H1 (cell line): ENCODE data around the gene ZFAND3. TPM values are rescaled to one million over a fixed set of nuclear protein-coding genes. Genes with fewer than 3 reads are reported as not detected.

Source experiments
- BRCA1 ChIP-seq: IDR thresholded peaks from 2 replicates; pipeline ENCODE4 v1.6.1; 2012; ENCODE audit warnings: low read depth, low read length, improper control_type of control experiment
- RNF2 ChIP-seq: fragments of 200-900, 300-1000 bp; sonication (generic); IDR thresholded peaks from 2 replicates; pipeline ENCODE4 v1.7.1; 2016; ENCODE audit warnings: borderline replicate concordance, low read depth, mild to moderate bottlenecking, antibody characterized with exemption, low read length; ENCODE audit not compliant: poor library complexity, severe bottlenecking; ENCODE audit errors: missing control alignments
- YY1 ChIP-seq: IDR thresholded peaks from 2 replicates; pipeline ENCODE4 v1.6.1; 2011; ENCODE audit warnings: low read depth, mild to moderate bottlenecking, low read length
- ZNF274 ChIP-seq: IDR thresholded peaks from 2 replicates; pipeline ENCODE4 v1.7.0; 2012; ENCODE audit warnings: low read length, borderline replicate concordance; ENCODE audit errors: extremely low read depth
- polyA plus RNA-seq, 7 experiments: library from polyadenylated mRNA; depleted of rRNA in 3 of 7; stranded (reverse) in 5 of 7; unstranded in 2 of 7; fragments of >200 nt in 5 of 7; fragments of 200-250 nt in 2 of 7; gene quantifications; 1 replicate in 5 of 7; 2 replicates in 1 of 7; 4 replicates in 1 of 7; pipeline versions ENCODE4 v1.2.1 to v1.2.3, GENCODE V29; 2011 to 2013; ENCODE audit warnings: missing spikeins in 2 of 7, mixed read lengths in 2 of 7
- total RNA-seq: library from RNA; stranded (reverse); fragmentation: NEBNext Ultra II Directional; extraction: Animal tissue kit (Norgen Biotek cat#: 25700); gene quantifications from 2 replicates; pipeline ENCODE4 v1.2.1, GENCODE V29; 2021

The ZFAND3 gene
- total and polyA plus RNA-seq, 2 of the 8 experiments (the other 6 are each of a cell fraction or from before 2014, with no cell fraction given): 13.0 to 51.3 TPM

DNA sequence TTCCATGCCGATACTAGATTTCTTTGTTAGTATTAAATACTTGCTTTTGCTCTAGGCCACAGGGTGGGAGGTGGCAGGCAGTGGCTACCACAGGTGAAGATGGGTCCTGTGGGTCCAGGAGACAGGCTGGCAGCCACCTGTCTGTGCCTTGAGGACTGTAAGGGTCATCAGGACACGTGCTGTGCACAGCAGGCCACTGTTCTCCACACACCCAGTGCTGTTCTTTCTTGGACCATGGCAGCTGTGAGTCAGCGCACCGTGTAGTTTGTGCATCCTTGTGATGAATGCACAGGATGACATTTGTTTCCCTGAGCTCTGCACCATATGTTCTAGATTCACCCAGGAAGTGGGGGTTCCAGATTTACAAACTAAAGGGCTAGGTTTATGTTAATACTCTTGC is 317.0 kb downstream of the ZFAND3 start (continued):
- no peak for TF ChIP-seq ZNF274
- TF ChIP-seq BRCA1: no peak
- TF ChIP-seq YY1: no peak
- TF ChIP-seq RNF2: no peak
